HG03108 (cell line): ENCODE results near the gene AAGAB.

Experiments
- ATAC-seq: cut with Tn5 transposase; IDR thresholded peaks from one replicate; pipeline ENCODE4 v1.9.1; 2021; ENCODE audit warnings: moderate library complexity; ENCODE audit not compliant: unreplicated experiment

Gene AAGAB

DNA sequence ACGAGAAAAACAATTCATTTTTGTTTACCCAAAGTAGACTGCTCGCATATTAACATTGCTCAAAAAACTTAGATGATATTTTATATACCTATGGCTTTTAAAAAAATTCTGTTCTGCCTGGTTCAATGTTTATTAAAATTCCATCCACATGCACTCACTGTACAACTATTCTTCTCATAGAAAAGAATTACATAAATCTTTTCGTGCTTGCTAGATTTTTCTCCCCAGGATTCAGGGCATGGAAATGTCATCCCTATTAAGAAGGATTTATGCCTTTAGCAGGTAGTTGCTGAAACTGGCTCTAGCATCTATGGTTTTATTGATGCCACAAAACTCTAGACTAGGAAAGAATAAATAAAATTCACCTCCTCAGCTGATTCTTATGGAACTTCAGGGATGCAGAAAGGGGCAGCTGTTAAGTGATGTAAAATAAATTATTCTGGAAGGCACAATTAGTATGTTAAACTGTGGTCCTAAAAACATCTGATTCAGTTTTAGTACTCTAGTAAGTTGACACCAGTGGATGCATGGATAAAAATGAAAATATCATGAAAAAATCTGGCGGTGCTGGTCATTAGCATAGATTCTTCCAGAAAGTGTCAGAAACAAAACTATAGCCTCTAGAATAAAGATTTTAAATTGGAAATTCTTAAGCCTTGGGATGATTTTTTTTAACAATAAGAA lies 41.6 kb downstream of the AAGAB start:
- no peak for ATAC-seq

GRCh38 chr15:67210555-67211168 lies 43.8 kb downstream of the AAGAB start:
- ATAC-seq: no peak

GRCh38 chr15:67208396-67208795 lies 46.1 kb downstream of the AAGAB start:
- no peak for ATAC-seq

DNA sequence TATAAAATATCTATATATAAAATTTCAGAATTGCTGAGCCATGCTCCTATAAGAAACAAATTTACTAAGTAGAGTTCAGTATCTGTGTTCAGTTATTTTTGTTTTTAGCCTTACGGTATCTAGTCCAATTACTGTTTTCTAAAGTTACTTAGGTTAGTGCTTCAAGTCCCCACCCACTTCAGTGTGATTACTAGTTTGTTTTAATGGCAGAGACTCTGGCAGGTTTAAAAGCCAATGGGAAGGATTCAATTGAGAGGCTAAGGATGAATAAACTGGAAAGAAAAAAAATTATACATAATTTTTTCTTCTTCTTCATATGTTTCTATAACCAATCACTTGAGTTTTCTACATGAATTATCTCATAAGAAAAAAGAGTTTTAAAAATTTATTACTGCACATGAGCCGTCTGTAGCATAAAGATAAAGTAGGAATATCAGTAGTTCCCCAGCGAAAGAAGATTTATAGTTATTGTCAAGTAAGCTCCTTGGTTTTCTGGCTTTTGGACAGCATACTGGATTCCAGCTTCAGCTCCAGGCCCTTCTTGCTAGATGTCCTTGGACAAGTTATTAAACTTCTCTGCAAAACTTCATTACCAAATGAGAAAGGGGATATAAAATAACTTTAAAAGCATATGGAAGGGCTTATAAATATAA lies 46.8 kb downstream of the AAGAB start:
- ATAC-seq: no peak

GRCh38 chr15:67202991-67203390 lies 51.5 kb downstream of the AAGAB start:
- ATAC-seq: no peak

DNA sequence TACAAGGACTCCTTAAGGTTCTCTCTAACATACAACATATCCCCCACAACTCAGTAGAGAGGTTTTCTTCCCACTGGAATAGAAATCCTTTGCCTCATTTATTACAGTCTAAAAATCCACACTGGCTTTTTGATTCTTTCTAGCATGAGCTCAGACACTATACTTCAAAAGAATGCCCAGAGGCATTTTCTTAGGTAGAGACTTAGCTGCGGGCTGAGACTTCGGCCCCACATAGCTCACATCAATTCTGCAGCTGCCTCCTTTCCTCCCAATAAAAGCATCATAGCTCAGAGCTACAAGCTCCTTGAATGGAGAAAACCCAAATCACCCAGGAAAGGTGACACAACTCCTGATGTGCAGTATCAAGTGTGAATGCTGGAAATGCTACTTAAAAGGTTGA lies 52.4 kb downstream of the AAGAB start:
- ATAC-seq: no peak

DNA sequence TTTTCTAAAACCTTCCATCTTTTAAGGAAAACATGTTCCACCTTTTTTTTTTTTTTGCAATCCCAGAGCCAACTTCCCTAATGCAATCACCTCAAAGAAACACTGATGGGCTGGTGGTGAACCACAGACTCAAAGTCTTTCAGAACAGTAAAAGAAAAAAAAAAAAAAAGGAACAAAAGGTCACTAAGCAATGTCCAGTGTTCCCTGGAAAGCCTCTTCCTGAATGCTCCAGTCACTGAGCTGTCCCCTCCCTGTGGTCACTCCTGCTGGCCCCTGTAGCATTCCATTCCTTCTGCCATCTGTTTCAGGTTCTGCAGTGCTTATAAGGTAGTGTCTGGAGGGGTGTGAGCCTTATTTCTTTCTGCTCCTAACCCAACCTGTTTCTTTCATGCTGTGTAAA lies 53.3 kb downstream of the AAGAB start:
- no peak for ATAC-seq

GRCh38 chr15:67199881-67200763 lies 54.3 kb downstream of the AAGAB start:
- no peak for ATAC-seq

- no peak for ATAC-seq
Observed at GRCh38 chr15:67199391-67199790, 55.1 kb downstream of the AAGAB start.

GRCh38 chr15:67198157-67198754 lies 56.2 kb downstream of the AAGAB start:
- no peak for ATAC-seq

DNA sequence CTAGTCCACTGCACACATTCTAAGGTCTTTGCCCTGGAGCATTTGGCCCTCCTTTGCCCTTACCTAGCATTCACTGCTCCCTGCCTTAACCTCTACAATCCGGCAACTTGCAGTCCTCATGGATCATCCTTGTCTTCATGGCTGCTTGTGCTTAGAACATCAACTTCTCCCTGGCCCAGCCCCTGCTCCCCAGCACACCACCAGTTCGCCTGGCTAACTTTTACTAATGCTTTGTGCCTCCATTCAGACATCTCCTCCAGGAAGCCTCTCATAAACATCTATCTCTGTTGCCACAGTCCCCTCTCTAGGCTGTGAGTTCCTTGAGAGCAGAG lies 57.1 kb downstream of the AAGAB start:
- no peak for ATAC-seq

DNA sequence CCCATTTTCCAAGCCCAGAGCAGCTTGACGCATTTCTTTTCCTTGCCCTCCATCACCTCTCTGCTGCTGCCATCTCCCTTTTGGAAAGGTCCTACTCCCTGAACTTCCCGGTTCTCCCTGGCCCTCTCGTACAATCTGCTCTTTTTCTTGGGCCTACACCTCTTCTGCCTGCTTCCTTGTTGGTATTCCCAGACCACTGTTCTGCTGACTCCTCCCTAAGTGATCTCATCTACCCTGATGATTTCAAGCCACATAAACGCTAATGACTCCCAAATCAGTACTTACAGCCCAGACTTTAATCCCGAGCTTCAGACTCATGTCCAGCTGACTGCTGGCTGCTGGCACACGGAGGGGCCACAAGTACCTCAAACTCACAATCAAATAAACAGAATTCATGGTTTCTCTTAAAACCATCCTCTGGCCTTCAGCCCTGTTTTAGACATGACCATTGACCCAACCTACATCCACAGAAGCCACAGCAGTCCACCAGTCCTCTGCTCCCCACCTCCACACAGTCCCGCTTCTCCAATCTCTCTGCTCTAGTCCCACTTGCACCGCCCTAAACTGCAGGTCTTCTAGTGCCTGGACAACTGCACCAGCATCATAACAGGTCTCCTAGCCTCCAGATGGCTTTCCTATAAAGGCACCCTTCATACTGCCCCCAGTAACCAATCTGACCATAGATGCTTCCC lies 57.6 kb downstream of the AAGAB start:
- no peak for ATAC-seq

GRCh38 chr15:67196222-67196621 lies 58.2 kb downstream of the AAGAB start:
- ATAC-seq: no peak

- ATAC-seq: no peak
Observed at GRCh38 chr15:67195305-67195704, 59.2 kb downstream of the AAGAB start.

- no peak for ATAC-seq
Observed at GRCh38 chr15:67194171-67195114, 60.0 kb downstream of the AAGAB start.

- no peak for ATAC-seq
Observed at GRCh38 chr15:67193223-67193990, 61.1 kb downstream of the AAGAB start.

- no peak for ATAC-seq
Observed at GRCh38 chr15:67192185-67192820, 62.2 kb downstream of the AAGAB start.

DNA sequence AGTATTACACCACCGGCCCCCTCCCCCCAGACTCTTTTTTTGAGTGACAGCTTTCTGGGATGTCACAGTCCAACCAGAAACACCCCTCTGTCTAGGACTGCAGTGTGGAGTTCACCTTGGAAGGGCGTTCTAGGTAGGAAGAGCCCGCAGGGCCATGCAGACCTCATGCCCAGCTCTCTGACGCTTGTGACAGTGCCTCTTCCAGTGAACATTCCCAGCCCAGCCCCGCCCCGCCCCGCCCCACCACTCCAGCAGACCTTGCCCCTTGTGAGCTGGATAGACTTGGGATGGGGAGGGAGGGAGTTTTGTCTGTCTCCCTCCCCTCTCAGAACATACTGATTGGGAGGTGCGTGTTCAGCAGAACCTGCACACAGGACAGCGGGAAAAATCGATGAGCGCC lies 63.6 kb downstream of the AAGAB start:
- ATAC-seq: no peak
